ENCODE measurements around the gene NOD2.

Gene NOD2

DNA sequence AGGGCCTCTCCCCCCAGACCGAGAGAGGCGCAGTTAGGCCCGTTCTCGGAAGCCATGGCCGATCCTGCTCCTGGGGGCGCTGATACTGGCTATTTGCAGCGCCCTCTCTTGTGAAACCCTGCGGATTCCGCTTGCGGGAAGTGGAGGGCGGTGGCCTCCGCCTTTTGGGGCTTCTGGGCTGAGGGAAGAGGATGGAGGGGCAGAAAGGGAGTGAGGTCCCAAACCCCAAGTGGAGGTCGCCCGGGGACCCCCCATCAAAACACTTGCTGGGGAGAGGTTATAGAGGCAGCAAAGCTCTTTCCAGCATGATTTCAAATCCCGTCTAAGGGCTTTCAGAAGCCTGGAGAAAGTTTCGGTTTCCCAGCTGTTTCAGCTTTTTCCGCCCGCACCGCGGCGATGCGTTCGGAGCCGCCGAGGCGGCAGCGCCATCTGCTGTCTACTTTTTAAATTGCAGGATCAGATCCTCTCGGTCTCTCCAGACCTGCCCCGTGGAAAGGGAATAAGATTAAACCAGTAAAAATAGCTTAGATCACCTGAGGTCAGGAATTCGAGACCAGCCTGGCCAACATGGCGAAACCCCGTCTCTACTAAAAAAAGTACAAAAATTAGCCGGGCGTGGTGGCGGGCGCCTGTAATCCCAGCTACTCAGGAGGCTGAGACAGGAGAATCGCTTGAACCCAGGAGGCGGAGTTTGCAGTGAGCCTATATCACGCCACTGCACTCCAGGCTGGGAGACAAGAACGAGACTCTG is 28.1 kb upstream of the NOD2 start:
- TF ChIP-seq GATA3 (IDR thresholded peaks at IDR 0.05; ENCODE audit: low read depth, low read length) (no peak), GATA2 (IDR thresholded peaks at IDR 0.05; ENCODE audit: low read depth, low read length) (no peak)

DNA sequence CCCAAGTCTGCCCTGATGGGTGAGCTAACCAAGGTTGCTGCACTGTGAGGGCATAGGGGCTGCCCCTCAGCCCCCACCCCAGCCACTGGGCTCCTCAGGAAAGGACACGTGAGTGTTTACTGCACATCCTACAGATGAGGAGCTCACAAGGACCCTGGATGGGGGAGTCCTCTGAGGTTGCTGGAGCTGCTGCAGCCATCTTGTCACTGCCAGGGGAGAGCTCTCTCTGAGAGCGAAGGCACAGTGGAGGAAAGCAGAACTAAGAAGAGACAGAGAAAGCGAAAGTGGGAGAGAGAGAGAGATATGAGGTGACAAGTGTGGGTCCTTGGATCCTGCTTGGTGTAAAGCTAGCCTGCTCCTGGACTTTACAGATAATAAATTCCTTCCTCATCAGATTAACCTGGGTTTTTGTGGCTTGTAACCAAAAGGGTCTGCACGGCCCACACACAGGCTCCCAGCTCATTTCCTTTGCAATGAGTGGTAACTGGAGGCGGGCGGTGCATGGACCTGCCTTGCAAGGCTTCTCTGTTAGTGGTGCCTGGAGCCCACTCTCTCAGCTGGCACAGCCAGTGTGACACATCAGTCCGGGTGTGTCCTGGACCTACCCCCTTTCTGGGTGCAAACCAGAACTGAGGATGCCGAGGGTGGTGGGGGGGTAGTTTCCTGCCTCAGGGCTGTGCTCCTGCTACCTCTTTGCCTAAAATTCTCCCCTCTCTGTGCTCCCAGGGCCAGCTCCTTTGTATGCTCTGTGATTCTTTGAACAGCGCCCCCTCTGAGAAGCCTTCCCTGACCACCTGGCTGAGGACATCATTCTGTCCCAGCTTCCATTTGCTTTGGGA is 26.5 kb upstream of the NOD2 start:
- TF ChIP-seq GATA2 (IDR thresholded peaks at IDR 0.05; ENCODE audit: low read depth, low read length) (no peak), GATA3 (IDR thresholded peaks at IDR 0.05; ENCODE audit: low read depth, low read length) (no peak)

DNA sequence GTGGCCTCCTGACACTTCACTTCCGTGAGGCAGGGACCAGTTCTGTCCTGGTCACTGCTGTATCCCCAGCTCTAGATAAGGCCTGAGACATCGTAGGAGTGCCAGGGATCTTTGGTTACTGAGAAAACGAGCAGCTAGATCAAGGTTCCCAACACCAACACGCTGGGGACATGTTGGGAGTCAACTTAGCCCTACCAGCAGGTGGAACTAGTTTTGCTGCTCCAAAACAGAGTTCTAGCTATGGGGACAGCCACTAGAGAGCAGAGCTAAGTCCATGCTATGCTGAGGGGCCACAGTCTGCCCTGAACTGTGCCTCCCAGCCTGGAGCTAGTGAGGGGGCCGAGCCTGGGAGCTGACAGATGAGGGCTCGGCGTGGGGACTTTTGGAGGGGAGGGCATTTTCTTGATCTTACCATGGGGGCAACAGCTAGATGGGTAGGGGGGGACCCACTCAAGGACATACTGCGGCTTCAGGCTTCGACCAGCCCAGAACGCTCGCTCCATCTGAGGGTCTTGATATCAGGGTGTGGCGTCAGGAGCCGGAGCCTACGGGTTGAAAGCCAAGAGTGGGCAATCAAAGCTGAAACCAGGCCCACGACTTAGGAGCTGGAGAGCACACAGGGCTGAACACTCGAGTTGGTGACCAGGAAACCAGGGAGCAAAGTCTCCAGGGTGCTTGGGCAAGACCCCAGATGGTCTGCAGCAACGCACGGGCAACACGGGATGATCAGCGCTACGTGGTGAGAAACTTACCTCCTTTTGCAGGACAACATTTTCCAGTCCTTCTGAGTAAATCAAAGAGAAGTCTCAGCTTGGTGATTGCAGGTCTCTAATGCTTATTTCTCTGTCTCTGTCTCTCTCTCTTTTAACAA is 25.7 kb upstream of the NOD2 start:
- no peak for TF ChIP-seq GATA3 (IDR thresholded peaks at IDR 0.05; ENCODE audit: low read depth, low read length)
- TF ChIP-seq GATA2 (IDR thresholded peaks at IDR 0.05; ENCODE audit: low read depth, low read length): no peak

- TF ChIP-seq GATA2 (IDR thresholded peaks at IDR 0.05; ENCODE audit: low read depth, low read length) (no peak), GATA3 (IDR thresholded peaks at IDR 0.05; ENCODE audit: low read depth, low read length) (no peak)
Measured at GRCh38 chr16:50668368-50669008, 24.9 kb upstream of the NOD2 start.

- TF ChIP-seq GATA3 (IDR thresholded peaks at IDR 0.05; ENCODE audit: low read depth, low read length): no peak
- no peak for TF ChIP-seq GATA2 (IDR thresholded peaks at IDR 0.05; ENCODE audit: low read depth, low read length)
Measured at GRCh38 chr16:50669741-50670140, 23.7 kb upstream of the NOD2 start.

DNA sequence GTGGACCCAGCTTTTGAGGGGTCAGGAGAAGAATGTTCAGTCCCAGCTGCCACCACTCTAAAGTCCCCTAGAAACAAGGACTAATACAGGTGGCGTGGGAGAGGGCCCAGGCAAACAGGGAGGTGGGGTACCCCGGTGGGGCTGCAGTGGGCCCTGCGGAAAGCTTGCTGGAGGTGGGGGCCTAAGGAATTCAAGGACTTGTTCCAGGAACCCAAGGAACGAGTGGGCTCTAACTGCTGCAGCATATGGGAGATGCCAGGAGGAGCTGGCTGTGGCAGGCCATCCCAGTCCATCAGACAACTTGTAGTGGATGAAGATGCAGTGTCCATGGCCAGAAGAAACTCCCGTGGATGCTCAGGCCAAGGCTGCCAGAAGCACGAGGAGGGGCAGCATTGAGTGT is 22.9 kb upstream of the NOD2 start:
- TF ChIP-seq GATA3 (IDR thresholded peaks at IDR 0.05; ENCODE audit: low read depth, low read length) (no peak), GATA2 (IDR thresholded peaks at IDR 0.05; ENCODE audit: low read depth, low read length) (no peak)

DNA sequence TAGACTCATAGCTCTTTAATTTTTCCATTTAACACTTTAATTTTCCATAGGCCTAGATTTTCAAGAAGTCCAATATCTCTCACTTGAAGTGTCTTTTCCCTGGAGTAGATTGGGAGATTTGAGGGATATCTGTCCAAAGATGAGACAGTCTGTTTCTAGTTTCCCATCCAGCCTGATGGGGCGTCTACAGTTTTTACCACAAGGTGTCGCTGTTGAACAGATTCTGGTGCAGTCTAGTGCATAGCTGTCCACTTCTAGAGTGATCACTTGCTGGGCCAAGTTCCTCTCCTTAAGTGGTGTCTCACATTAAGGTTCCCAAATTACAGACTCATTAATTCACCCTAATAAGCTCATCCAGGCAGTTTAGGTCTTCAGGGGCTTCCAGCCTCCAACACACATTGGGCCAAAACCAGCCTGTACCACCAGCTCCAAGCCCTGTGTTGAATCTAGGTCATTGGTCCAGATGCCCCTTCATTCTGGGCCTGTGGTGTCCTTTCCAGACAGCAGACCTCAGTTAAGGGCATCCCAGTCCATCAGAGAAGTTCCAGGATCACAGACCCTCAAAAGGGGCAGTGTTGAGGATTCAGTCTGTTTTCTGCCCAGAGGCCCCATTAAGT is 21.7 kb upstream of the NOD2 start:
- no peak for TF ChIP-seq GATA2 (IDR thresholded peaks at IDR 0.05; ENCODE audit: low read depth, low read length)
- no peak for TF ChIP-seq GATA3 (IDR thresholded peaks at IDR 0.05; ENCODE audit: low read depth, low read length)

DNA sequence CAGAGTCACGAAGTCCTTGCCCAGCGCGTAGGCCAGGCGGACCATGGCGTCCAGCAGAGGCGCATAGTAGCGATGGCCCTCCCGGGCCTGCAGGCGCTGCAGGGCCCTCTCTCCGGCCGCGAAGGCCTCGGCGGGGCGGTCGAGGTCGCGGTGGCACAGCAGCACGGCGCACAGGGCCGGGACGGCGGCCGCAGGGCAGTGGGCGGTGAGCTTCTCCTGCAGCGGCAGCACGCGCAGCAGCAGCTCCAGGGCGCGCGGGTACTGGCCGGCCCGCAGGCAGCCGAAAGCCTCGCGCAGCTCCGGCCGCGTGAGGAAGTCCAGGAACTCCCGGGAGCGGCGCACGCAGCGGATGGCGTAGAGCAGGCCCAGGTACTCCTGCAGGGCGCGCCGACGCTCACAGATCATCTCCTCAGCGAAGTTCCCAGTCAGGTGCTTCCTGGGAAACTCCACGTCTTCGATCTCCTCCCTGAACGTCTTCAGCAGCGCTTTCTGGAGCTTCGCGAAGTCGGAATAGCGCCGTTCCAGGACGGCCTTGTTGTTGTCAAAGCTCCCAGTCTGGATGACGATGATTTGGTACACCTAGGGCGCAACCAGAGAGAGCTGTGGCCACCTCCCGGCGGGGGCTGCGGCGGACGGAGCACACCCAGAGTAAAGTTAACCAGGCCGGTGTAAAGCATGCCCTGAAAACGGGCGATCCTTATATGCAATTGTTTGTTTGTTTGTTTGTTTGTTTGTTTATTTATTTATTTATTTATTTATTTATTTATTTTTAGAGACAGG is 19.7 kb upstream of the NOD2 start:
- TF ChIP-seq GATA2 (IDR thresholded peaks at IDR 0.05; ENCODE audit: low read depth, low read length) (no peak), GATA3 (IDR thresholded peaks at IDR 0.05; ENCODE audit: low read depth, low read length) (no peak)

DNA sequence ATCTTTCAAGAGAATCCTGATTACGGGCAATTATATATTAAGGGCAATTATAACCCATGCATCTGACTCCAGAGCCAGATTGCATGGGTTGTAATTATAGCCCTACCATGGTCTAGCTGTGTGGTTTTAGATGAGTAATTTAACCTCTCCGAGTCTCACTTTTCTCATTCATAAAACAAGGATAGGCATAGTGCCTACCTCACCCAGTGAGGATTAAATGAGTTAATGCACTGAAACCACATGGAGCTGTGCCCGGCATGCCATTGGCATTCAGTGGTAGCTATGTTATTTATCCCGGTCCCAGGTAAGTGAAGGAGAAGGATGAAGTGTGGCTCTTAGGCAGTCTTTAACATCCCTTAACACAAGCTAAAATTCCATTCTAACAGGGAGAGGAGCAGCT is 18.6 kb upstream of the NOD2 start:
- TF ChIP-seq GATA2 (IDR thresholded peaks at IDR 0.05; ENCODE audit: low read depth, low read length): no peak
- no peak for TF ChIP-seq GATA3 (IDR thresholded peaks at IDR 0.05; ENCODE audit: low read depth, low read length)

DNA sequence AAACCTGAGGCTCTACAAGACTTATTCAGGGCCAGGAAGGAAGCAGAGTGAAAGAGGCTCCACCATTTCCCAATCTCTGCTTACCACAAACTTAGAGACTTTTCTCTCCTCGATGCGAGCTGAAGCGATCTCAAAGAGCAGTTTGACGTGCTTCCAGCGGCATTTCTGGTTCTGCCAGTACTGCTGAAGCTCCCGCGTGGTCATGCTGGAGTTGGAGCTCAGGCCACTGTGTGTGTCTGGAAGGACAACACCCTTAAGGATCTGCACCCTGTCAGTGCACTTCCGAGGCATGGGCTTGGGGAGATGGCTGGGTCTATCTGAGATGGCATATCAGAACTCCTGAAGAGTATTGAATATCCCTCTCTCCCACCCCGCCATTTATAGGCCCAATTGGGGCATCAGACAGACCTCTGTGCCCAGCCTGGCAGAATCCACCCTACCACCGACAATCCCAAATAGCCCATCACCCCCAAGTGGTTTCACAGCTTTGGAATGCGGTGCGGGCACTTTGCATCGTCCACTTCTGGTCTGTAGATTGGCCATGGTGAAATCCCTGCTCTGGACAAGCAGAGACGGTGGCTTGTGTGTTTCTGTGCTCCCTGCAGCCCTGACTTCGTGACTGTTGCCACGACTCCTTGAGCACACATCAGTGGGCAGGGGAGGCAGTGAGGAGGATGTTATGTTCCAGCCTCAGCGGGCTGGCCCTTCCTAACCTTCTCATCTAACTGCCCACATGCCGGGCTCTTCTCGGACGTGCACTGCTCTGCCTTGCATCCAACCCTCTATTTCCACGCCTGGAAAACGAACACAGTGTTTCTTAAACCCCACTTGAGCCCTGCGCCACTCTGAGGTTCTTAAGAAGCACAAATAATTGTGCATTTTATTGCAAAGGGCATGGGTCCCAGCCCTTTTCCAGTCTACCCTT is 17.5 kb upstream of the NOD2 start:
- TF ChIP-seq GATA3 (IDR thresholded peaks at IDR 0.05; ENCODE audit: low read depth, low read length) (no peak), GATA2 (IDR thresholded peaks at IDR 0.05; ENCODE audit: low read depth, low read length) (no peak)

DNA sequence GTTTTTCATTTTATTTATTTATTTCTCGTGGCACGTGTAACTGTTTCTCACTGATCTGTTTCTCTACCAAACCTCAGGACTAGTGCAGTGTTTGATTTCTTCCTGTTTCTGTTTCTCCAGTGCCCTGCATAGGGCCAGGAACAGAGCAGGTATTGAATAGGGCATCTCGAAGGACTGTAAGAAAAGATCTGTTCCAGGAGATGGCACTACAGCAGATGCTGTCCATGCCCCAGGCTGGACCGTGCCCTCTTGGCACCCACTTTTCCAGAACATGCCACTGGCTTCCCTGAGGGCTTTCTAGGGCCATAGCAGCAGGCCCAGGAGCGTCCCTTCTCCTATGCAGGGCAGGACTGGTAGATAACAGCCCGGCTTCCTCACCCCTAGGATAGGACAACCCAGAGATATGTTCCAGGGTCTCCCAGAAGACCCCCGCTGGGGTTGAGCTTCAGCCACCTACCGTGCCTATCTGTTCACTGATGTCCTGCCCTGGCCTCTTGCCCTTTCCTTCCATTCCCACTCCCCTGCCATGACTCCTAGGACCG is 16.7 kb upstream of the NOD2 start:
- TF ChIP-seq GATA2 (IDR thresholded peaks at IDR 0.05; ENCODE audit: low read depth, low read length) (no peak), GATA3 (IDR thresholded peaks at IDR 0.05; ENCODE audit: low read depth, low read length) (no peak)

All from SH-SY5Y (cell line).